Thyroid gland (tissue), 4 donors: ENCODE results near the gene GARIN5A. TPM values are rescaled to one million over a fixed set of nuclear protein-coding genes. Genes with fewer than 3 reads are reported as not detected.

ENCODE experiments used
- DNase-seq, 2 donors: peaks; one replicate each; pipeline ENCODE4 v3.0.0-alpha.2; 2019
- H3K27ac ChIP-seq, 3 donors: fragments of 200-600 bp; sonication (generic); 1 replicate in 2 of 3; 2 replicates in 1 of 3; pipeline ENCODE4 v1.5.1; 2016 to 2019; ENCODE audit warnings: mild to moderate bottlenecking in 1 of 3, moderate library complexity in 1 of 3
- H3K27me3 ChIP-seq: fragments of 200-600 bp; sonication (generic); one replicate; pipeline ENCODE4 v1.5.1; 2019
- H3K36me3 ChIP-seq, 2 donors: fragments of 200-600 bp; sonication (generic); one replicate each; pipeline ENCODE4 v1.5.1; 2016 to 2019
- H3K4me1 ChIP-seq, 2 donors: fragments of 200-600 bp; sonication (generic); one replicate each; pipeline ENCODE4 v1.5.1; 2017 to 2019
- H3K4me3 ChIP-seq, 3 donors: fragments of 200-600 bp; sonication (generic); replicated peaks in 1 of 3; 1 replicate in 2 of 3; 2 replicates in 1 of 3; pipeline ENCODE4 v1.5.1; 2016; ENCODE audit warnings: mild to moderate bottlenecking in 1 of 3
- H3K9me3 ChIP-seq: fragments of 200-600 bp; sonication (generic); one replicate; pipeline ENCODE4 v1.5.1; 2017
- CTCF ChIP-seq, 6 experiments: fragments of 200-600 bp in 3 of 6; fragments of 450-650 bp in 3 of 6; sonication (generic) in 3 of 6; IDR thresholded peaks; one replicate each; pipeline ENCODE4 v1.5.1; 2016 to 2019; ENCODE audit warnings: antibody characterized with exemption in 6 of 6, mild to moderate bottlenecking in 2 of 6, inconsistent platforms in 1 of 6, moderate library complexity in 1 of 6
- POLR2A ChIP-seq, 2 donors: fragments of 450-650 bp; IDR thresholded peaks; one replicate each; pipeline ENCODE4 v1.6.1; 2017; ENCODE audit warnings: antibody characterized with exemption in 2 of 2, mild to moderate bottlenecking in 2 of 2, moderate library complexity in 1 of 2
- WGBS, 2 donors: methylation state at CpG; one replicate each; pipeline ENCODE4 v1.1.5; 2017; 5-methylcytosine and 5-hydroxymethylcytosine counted together
- intact Hi-C: fragments of 100-400 bp; cut with DNase I; formaldehyde crosslinking; loops from one replicate; pipeline ENCODE4 v1.15.1; 2023
- total RNA-seq, 4 donors: library from RNA; depleted of rRNA; stranded (reverse); fragments of >200 nt; gene quantifications; one replicate each; pipeline ENCODE4 v1.2.3, GENCODE V29; 2016

Gene GARIN5A
- total RNA-seq, 4 donors from 2014 or later: 1.4 to 8.1 (median 5.0) TPM

- no peak for TF ChIP-seq POLR2A (IDR thresholded peaks at IDR 0.05)
- no peak for TF ChIP-seq CTCF (IDR thresholded peaks at IDR 0.05)
- no peak overlapping the region for H3K27ac ChIP-seq
- H3K27me3 ChIP-seq: no peaks in the 10 kb centered on the region
- no peaks in the 10 kb centered on the region for H3K36me3 ChIP-seq
- no peaks in the 10 kb centered on the region for H3K9me3 ChIP-seq
- H3K4me1 ChIP-seq: no peaks in the 10 kb centered on the region
- WGBS, 2 donors: 96 to 97% methylated on average over 58 to 70 of the region's 87 CpGs
- no peak overlapping the region for H3K4me3 ChIP-seq
- DNase-seq: no peak
- intact Hi-C loops: no loop called here
Measured at GRCh38 chr19:50518091-50519005, 41.7 kb upstream of the GARIN5A start.

GRCh38 chr19:50517704-50518075 is 41.0 kb upstream of the GARIN5A start:
- Histone ChIP-seq H3K4me1 (no peaks in the 10 kb centered on the region), H3K4me3 (no peak overlapping the region), H3K27ac (no peak overlapping the region), H3K36me3 (no peaks in the 10 kb centered on the region), H3K27me3 (no peaks in the 10 kb centered on the region), H3K9me3 (no peaks in the 10 kb centered on the region)
- WGBS, 2 donors: 97 to 98% methylated on average over 25 to 34 of the region's 37 CpGs
- intact Hi-C loops: no loop called here
- DNase-seq: no peak
- TF ChIP-seq POLR2A (IDR thresholded peaks at IDR 0.05): no peak
- no peak for TF ChIP-seq CTCF (IDR thresholded peaks at IDR 0.05)

- no peaks in the 10 kb centered on the region for H3K4me1 ChIP-seq
- no peaks in the 10 kb centered on the region for H3K36me3 ChIP-seq
- intact Hi-C loops: no loop called here
- TF ChIP-seq POLR2A (IDR thresholded peaks at IDR 0.05) (no peak), CTCF (IDR thresholded peaks at IDR 0.05) (no peak)
- no peak for DNase-seq
- H3K27me3 ChIP-seq: no peaks in the 10 kb centered on the region
- WGBS, 2 donors: 51 to 61% methylated on average over 44 to 46 of the region's 53 CpGs
- H3K9me3 ChIP-seq: no peaks in the 10 kb centered on the region
- H3K4me3 ChIP-seq: peak overlapping the region in 1 of 3 donors; percentile 9
- H3K27ac ChIP-seq: no peak overlapping the region
Measured at GRCh38 chr19:50516964-50517703, 40.5 kb upstream of the GARIN5A start.

- Histone ChIP-seq H3K4me3 (no peak overlapping the region), H3K9me3 (no peaks in the 10 kb centered on the region), H3K27me3 (no peaks in the 10 kb centered on the region), H3K27ac (no peak overlapping the region), H3K4me1 (no peaks in the 10 kb centered on the region), H3K36me3 (no peaks in the 10 kb centered on the region)
- 46 to 52% methylated on average over 12 of the region's 12 CpGs for WGBS, 2 donors
- no peak for DNase-seq
- intact Hi-C loops: no loop called here
- TF ChIP-seq CTCF (IDR thresholded peaks at IDR 0.05) (no peak), POLR2A (IDR thresholded peaks at IDR 0.05) (no peak)
Measured at GRCh38 chr19:50516456-50516855, 39.8 kb upstream of the GARIN5A start.

- DNase-seq: no peak
- Histone ChIP-seq H3K4me3 (no peak overlapping the region), H3K4me1 (peaks cover 4 to 8% of the 10 kb centered on the region in 2 donors), H3K27me3 (no peaks in the 10 kb centered on the region), H3K9me3 (no peaks in the 10 kb centered on the region), H3K27ac (no peak overlapping the region), H3K36me3 (no peaks in the 10 kb centered on the region)
- 51 to 83% methylated on average over 6 to 7 of the region's 11 CpGs for WGBS, 2 donors
- TF ChIP-seq CTCF (IDR thresholded peaks at IDR 0.05) (no peak), POLR2A (IDR thresholded peaks at IDR 0.05) (no peak)
- intact Hi-C loops: no loop called here
Measured at GRCh38 chr19:50515168-50515561, 38.5 kb upstream of the GARIN5A start.
